Activated CD4-positive, alpha-beta T cell treated with anti-CD3 and anti-CD28 coated beads, Interleukin-2, amount 50 U/mL, for 16 hours (primary cell): ENCODE data around the gene GRB2.
A peak's percentile ranks its signal among the peaks of the same experiment; 100 is the strongest.

Experiments
- DNase-seq: peaks from one replicate; pipeline ENCODE4 v3.0.0-alpha.2; 2020

The GRB2 gene

GRCh38 chr17:75271955-75272847, 133.3 kb downstream of the GRB2 start:
- peak; percentile 39 for DNase-seq

GRCh38 chr17:75271233-75271954, 134.1 kb downstream of the GRB2 start:
- peak; percentile 90 for DNase-seq

- no peak for DNase-seq
Observed at GRCh38 chr17:75270966-75271232, 134.6 kb downstream of the GRB2 start, which contains the start of gene MIF4GD. TSS of gene MIF4GD (minus strand) at chr17:75271231. CDS start at chr17:75270195, 1,036 bp downstream.

- peak; percentile 60 for DNase-seq
Observed at GRCh38 chr17:75270218-75270965, 135.1 kb downstream of the GRB2 start.

GRCh38 chr17:75269844-75270217, 135.6 kb downstream of the GRB2 start:
- DNase-seq, result no peak
